ENCODE measurements around the gene ZSWIM8. TPM values are rescaled to one million over a fixed set of nuclear protein-coding genes. Genes with fewer than 3 reads are reported as not detected.
"Not testable (repeated sequence)": the region's sequence is repeated elsewhere in the genome, so short reads cannot be mapped to it uniquely, and the experiment has no call there.

The ZSWIM8 gene
- total RNA-seq, 1 donor from 2014 or later: 71.7 TPM

DNA sequence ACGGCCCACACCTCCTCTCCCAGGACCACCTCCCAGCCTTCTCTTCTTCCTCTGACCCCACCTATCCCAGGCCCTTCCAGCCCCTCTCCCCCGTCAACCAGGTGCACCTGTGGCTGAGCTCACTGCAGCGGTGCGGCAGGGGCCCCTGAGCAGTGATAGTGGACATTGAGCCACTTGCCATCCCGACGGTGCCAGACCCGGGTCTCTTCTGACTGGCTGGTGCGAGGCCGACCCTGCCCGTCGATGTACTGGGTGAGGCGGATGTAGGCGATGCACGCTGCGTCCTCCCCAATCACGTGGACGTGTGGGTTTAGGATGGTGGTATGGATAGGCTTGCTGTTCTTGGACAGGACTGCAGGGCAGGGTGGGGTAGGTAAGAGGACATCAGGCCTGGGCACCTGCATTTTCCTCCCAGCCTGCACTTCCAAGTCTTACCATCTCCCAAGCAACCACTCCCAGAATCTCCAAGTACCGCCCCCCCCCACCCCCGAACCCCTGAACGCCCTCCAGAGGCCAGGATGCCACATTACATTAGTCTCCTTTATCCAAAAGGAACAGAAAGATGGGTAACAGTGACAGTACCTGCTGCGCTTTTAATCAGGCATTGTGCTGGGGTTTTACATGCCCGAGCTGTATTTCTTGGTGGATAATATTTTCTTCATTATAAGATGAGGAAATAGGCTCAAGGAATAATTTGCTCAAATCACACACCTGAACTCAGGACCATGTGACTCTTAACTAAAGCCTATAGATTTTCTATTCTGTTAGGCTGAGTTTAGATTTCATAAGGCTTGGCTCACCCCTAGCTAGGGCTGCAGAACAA lies 29.7 kb downstream of the ZSWIM8 start:
- ATAC-seq: no peak

DNA sequence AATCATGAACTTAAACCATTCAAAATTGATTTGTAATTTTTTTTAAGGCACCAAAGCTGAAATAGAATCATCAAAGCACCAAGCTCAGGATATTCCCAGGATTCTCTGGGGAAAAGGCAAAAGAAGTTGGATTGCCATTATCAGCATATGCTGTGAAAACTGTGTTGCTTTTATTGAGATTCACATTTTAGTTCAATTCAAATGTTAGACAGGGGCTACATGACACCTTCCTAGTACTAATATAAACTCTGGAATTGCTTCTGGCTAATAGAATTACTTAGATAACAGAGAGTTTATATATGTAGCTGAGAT lies 30.3 kb downstream of the ZSWIM8 start:
- ATAC-seq: no peak

DNA sequence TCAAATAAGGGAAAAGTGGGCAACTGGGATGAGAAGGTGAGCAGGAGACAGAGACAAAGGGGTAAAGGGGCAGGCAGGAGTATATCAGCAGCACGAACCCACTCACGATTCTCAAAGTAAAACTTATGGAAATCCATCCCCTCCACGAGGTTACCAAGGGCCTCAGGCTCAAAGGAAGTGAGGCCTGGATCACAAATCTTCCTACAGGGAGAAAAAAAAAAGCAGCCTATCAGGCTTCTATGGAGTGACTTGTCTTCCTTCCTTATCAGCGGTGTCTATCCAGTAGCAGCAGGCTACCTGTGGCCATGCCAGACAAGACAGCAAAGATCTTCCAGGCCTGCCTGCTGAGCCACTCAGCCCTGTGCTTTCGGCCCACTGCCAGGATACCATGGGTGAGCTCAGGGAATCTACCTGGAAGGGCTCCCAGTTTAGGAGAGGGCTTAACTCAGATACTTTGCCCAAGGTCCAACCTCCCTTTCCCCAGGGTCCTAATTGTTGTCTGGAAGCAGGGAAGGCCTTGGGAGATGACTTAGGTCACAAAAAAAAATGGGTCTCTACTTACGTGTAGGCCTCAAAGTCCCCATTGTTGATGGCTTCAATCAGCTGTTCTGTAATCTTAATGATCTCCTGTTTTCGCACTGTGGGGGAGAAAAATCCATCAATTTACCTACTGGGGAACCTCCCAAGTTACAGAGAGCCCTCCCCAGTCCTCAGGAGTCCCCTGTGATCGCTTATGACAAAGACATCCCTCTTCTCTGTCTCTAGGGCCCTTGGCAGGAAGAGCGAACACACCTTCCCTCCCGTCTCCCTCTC lies 31.7 kb downstream of the ZSWIM8 start:
- no peak for ATAC-seq

DNA sequence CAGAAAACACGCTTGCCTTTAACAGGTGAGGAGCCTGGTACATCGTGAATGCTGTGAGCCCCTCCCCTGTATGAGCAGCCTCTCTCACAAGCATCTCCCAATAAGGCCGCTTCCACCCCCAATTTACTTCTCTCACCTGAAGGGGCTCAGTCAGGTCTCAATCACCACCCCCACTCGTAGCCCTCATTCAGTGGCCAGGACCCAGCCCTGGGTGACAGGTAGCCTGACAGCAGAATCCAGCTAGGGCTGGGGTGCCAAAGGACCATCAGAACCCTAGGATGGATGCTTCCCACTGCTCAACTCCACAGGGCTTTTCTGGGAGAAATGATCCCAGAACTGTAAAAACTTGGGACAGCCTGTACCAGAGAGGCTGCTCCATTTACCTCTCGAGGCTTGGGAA lies 32.4 kb downstream of the ZSWIM8 start:
- no peak for ATAC-seq

DNA sequence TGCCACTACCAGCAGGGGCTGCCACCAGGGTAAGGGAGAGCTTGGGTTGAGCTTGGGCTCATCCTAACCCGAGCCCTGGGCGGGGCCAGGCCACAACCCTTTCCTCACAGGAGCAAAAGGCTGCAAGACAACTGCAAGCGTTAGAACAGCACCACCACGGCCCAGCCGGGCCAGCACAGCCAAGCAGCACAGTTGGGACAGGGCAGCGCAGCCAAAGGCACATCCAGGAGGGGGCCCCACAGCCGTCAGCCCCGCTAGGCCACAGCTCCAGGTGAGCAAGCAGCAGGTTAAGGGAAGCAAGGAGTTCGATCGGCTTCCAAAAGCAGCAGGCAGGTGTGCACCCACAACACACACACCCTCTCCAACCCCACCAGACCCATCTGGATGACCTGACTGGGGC lies 33.0 kb downstream of the ZSWIM8 start:
- ATAC-seq: peak; percentile 2

DNA sequence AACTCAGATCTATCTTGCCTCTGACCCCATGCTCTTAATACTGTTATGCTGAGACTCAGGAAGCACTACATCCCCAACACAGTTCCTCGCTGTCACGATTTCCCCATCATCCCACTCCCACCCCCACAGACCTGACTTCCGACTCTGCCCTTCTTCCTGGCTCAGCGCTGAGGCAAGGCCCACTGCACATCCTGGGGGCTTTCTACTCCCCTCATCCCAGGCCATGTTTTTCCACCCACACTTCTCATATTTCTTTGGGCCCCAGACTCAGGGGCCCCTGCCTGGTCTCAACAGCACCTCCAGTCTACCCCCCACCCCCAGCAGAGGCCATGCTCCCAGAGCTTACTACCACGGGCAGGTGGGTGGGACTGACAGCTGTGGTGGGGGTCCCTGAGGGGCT lies 33.7 kb downstream of the ZSWIM8 start:
- ATAC-seq: no peak

DNA sequence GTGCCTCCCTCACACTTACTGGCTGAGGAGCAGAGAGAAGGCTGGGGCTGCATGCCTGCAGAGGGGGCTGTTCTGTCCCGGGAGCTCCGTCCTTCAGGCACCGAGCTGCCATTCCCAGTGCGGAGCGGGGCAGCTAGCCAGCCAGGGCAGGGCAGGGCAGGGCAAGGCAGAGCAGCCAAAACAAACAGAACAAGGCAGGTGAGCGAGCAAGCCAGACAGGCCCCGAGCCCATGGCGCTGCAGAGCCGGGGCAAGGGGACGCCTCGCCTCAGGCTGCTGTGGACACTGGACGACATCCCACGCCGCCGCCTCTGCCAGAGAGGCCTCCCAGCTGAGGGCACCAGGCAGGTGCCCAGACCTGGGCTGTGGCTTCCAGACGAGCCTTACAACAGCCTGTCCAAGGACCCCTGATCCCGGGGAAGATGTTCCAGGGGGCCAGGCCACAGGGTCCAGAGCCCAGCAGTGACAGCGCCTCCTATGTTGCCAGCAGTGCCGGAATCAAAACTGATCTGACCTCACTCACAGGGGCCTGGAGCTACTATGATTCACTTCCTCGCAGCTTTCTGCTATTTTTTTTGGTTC lies 34.2 kb downstream of the ZSWIM8 start:
- peak; percentile 83 for ATAC-seq

DNA sequence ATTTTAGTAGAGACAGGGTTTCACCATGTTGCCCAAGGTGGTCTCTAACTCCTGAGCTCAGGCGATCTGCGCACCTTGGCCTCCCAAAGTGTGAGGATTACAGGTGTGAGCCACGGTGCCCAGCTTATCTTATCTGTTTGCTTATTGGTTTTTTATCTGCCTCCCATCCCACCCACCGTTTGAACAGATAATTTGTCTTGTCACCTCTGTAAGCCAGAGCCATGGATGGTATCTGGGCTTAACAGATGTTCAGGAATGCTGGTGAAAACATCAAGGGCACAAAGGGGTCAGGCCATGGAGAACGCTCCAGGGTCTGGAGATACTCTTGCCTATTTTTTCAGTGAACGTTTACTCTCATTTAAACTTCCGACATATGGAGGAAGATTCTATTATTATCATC lies 38.0 kb downstream of the ZSWIM8 start:
- ATAC-seq: no peak

DNA sequence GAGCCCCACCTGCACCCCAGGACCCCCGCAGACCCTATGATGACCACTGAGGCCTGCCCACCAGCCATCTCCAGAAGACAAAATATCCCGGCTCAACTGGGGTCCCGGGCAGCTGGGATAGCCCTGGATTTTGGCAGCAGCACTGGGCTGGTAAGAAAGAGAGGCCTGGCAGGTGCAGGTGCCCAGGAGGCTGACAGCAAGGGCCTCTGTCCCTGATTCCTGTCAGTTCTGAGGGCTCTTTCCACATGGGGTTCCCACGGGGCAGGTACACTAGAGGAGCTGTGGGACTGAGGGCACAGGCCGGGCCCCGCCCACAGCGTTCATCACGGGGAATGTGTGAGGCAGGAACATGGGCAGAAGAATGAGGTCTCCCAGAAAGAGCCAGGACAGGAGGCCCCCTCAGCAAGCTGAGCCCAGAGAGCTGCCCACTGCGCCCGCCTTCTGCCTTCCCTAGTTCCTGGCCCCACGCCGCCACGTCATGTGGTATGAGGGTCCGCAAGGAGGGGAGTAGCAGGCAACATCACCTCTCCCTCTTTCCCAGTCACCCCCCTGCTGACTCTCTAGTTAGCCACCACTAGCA lies 38.8 kb downstream of the ZSWIM8 start:
- no peak for ATAC-seq

DNA sequence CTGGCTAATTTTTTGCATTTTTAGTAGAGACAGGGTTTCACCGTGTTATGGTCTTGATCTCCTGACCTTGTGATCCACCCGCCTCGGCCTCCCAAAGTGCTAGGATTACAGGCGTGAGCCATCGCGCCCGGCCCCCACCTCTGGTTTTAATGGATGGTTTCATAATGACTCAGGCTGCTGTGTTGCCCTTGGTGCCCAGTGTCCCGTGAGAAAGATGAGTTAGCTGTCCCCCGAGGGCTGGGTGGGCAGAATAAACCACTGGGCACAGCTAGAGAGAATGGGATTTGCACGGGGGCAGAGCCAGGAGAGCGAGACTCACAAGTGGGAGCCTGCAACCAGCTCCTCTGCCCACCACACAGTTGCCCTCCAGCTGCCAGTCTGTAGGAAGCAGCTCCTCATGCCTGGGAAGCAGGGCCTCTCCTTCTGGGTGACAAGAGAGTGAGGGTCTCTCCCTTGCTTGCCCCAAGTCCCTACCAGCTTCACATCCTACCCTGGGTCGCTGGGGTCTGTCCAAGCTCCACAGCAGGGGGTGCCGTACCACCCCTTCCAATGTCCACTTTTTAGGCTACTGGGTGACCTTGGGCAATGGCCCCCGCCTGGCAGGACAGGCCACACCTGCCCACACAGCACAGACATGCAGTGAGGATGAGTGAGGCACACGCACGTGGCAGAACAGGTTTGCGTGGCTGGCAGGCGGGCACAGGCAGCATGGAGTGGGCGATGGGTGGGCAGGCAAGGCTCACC lies 42.1 kb downstream of the ZSWIM8 start:
- peak; percentile 54 for ATAC-seq

DNA sequence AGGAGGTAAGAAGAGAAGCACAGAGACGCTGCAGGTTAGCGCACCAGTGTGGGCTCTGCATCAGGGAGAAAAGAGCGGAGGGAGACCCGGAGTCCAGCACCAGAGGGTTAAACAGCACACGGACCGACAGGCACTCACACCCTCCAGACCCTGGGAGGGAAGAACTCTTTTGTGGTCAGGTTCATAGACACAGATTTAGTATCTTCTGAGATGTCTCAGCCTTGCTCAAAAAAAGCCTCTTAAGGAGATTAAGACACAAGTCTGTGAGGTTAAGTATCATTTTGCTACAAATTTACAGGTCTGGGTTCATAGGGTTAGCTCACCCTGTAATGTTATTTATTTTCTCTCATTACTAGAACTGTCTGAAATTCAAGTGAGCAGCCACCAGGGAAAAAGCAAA lies 42.8 kb downstream of the ZSWIM8 start:
- no peak for ATAC-seq

DNA sequence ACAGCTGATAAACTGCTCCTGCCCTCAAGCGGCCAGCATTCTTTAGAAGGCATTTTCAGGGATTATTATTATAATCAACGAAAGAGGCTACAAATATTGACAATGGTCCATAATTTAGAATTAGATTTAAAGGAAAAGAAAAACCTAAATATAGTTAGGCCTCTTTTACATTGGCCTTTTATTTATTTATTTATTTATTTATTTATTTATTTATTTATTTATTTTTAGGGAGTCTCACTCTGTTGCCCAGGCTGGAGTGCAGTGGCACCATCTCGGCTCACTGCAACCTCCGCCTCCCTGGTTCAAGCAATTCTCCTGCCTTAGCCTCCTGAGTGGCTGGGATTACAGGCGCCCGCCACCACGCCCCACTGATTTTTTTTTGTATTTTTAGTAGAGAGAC lies 43.7 kb downstream of the ZSWIM8 start:
- ATAC-seq: not testable (repeated sequence)

DNA sequence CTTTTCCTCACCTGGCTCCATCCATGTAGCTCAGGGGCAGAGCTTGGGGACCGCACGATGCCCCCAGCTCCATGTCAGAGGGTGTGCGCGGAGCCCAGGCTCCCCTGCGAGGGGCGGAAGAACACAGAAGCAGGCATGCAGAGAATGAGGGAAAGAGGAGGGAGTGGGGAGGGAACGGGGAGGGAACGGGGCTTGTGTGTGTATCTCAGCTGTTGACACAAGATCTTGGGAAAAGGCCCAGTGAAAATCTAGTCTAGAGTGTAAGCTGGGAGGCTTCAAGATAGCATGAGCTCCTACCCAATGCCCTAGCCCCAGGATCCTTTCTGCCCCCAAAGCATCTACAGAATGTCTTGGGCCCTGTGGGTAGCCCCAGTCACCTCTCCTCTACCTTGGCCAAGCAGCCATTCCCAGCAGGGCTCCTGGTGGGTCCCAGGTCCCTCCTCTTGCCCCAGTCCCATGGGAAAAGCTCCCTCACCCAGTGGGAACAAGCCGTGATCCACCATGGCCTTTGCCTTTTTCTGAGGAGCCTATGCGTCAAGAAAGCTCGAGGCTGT lies 51.1 kb downstream of the ZSWIM8 start:
- no peak for ATAC-seq

DNA sequence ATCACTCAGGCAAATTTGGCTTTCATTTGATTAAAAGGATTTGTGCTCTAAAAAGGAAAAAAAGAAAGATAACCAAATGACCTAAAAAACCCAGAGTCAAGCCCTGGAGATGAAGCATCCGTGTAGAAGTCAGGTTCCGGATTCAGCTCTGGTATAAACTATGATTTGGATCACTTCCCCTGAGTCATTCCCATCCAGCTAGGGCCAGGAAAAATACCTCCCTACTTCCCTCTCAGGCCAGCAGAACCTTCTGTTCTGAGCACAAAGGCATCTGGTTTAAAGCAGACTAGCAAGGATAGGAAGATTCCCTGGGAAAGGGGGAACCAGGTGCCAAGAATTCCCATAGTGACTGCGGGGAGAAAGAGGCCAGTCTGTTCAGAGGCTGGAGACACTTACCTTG lies 51.7 kb downstream of the ZSWIM8 start:
- no peak for ATAC-seq

DNA sequence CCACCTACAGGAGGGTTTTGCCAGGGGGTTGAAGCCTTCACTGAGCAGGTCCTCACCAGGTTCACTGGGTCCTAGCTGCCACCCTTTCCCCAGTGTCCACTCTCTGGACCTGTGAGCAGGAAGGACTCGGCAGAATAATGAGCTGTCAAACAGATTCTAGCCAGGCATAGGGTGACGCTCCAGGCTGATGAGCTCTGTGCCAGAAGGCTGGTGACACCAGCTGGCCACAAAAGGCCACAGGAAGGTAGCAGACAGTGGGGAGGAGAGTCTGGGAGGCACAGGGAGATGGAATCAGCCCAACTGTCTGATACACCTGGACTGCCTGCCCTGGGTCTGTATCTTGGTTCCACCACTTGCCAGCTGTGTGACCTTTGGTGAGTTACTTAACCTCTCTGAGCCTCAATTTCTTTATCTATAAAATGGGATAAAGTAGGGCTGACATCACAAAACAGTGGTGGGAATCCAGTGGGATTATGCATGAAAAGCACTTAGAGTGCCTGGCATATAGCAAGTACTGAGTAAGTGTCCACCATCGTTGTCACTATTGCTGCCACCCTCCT lies 52.7 kb downstream of the ZSWIM8 start:
- ATAC-seq: peak; percentile 19

DNA sequence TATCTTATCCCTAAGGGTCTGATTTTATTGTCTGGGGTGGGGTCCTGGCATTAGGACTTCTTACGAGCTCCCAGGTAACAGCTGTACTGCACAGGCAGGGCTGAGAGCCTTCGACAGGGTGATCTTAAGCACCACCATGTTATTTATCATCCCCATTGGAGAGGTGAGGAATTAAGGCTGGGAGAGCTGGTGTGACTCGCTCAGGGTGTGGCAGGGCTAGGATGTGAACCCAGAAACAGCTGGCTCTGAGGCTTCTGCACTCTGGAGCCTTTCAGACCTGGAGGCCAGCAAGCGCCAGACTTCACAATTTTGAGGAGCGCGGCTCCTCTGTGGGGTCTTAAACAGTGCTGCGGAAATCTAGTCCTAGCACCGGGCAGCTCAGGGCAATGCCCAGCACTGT lies 53.4 kb downstream of the ZSWIM8 start:
- ATAC-seq: peak; percentile 78

DNA sequence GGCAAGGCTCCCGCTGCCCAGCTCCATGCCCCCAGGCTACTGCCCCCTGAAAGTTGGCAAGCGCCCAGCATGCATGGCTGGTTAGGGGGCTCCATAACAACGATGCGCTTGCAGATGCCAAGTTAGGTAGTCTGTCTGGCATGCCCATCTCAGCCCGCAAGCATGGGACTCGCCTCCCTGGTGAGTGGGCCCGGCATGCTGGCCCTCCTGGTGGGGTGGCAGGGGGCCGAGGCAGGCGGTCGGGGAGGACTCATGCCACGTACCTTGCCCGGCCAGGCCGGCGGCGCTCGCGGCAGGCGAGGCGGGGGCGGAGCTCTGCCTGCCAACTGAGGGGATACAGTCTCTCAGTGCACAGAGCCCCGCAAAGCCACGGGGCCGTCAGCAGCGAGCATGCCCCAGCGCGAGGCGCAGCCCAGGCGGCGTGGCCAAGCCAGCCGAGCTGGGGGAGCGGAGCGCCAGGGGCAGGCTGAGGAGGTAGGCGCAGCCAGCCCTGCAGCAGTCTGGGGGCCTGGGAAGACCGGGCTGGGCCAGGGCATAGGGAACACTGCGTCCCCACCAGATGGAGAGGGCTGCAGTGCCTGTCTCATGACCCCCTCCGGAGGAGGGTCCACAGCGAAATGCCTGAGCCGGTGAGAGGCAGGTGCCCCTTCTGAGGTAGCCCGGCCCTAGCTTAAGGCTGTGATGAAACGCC lies 54.0 kb downstream of the ZSWIM8 start:
- peak; percentile 6 for ATAC-seq

DNA sequence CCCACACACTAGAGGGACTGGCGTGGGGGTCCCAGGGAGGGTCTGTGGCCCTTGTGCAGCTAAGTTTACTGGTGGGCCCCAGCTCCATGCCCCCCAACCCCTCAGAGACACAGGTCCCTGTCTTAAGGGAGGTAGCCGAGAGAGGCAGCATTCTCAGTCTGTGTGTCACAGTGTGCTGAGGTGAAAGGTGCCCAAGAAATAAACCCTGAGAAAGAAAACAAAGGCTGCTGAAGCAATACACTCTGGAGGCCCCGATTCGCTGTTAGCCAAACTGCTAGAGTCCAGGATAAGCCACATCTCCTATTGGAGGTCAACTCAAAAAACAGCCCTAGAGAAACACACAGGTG lies 54.6 kb downstream of the ZSWIM8 start:
- no peak for ATAC-seq

DNA sequence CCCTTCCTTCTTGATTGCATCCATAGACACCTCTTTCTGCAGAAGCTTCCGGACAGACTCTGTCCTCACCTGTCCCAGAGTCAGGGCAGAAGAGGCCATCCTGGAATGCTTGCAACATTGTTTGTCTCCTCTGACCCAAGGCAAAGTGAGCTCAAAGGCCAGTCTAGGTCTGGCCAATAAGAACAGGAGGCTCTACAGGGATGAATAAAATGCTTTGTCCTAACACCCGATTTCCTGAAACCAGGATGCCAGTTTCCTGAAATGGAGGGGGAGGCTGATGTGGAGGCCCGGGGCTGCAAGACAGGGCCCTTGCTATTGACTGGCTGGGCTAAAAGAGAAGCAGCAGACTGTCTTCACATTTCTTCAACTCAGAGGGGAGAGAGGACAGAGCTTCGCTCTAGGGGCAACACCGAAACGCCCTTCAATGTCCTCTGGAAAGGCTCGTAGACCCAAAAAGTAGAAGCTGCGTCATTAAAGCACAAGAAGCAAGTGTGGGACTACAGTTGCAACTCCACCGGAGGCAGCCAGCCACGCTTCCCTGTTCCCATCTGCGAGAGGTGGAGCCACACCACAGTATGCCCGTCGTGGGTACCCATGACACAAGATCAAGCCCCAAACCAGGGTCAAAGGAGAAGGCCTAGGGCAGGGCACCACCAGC lies 55.1 kb downstream of the ZSWIM8 start:
- no peak for ATAC-seq

DNA sequence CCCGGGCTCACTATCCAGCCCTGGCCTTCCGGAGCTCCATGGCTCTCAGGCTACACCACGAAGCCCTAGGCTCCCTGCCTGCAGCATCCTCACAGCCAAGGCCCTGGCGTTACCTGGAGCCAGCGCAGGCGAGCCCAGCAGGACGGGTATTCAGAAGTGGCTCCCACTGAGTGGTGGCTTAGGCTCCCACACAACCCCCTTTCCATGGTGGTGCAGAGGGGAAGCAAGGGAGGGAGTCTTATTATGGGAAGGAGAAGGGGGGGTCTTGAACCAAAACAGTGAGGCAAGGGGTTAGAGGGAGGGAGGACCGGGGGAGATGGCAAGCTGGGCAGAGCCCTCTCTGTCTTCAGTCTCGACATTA lies 55.6 kb downstream of the ZSWIM8 start:
- ATAC-seq: no peak

Measured in esophagus mucosa (tissue), 1 donor.